Loucy (cell line): ENCODE results near the gene ADRM1.

Experiments
- EZH2phosphoT487 ChIP-seq: fragments of 200-600 bp; IDR thresholded peaks from 2 replicates; pipeline ENCODE4 v1.6.1; 2018; ENCODE audit warnings: antibody characterized with exemption, mild to moderate bottlenecking, moderate library complexity, borderline replicate concordance
- TF ChIP-seq, protein P1 (sequence below): fragments of 200-600 bp; sonication (generic); conservative IDR thresholded peaks from 2 replicates; pipeline ENCODE4 v1.5.1; 2014; ENCODE audit warnings: mild to moderate bottlenecking, antibody characterized with exemption, low read length

- TF ChIP-seq, protein P1, sequence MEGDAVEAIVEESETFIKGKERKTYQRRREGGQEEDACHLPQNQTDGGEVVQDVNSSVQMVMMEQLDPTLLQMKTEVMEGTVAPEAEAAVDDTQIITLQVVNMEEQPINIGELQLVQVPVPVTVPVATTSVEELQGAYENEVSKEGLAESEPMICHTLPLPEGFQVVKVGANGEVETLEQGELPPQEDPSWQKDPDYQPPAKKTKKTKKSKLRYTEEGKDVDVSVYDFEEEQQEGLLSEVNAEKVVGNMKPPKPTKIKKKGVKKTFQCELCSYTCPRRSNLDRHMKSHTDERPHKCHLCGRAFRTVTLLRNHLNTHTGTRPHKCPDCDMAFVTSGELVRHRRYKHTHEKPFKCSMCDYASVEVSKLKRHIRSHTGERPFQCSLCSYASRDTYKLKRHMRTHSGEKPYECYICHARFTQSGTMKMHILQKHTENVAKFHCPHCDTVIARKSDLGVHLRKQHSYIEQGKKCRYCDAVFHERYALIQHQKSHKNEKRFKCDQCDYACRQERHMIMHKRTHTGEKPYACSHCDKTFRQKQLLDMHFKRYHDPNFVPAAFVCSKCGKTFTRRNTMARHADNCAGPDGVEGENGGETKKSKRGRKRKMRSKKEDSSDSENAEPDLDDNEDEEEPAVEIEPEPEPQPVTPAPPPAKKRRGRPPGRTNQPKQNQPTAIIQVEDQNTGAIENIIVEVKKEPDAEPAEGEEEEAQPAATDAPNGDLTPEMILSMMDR: no peak
- TF ChIP-seq EZH2phosphoT487: no peak
Observed at GRCh38 chr20:62266851-62267250, 35.9 kb upstream of the ADRM1 start.
